ENCODE results near the gene PHF3.

Gene PHF3

DNA sequence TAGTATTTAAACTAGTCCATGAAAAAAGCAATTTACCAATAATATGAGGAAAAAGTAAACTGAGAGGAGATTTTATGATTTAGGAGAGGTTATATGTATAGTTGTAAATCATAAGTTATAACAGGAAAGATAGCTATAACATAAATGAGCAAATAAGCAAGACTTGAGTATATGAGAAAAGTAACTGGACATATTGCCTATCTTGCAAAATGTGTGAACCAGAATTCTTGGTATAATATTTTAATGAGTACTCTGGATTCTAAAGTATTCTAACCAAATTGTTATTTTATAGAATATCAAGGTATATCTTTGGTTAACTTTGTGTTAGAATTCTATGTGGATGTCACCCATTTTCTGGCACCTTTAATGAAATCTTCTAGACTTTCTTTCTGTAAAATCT lies 124.6 kb downstream of the PHF3 start:
- Histone ChIP-seq H3K9me3 (ENCODE audit: control insufficient read depth, insufficient read depth, low read length) (peaks cover 6% of the 10 kb centered on the region; the same call in 1 of the 2 replicates), H3K4me2 (ENCODE audit: low read length) (no peak overlapping the region), H3K27ac (ENCODE audit: low read depth, low read length) (no peak overlapping the region), H3K4me3 (ENCODE audit: low read length) (no peak overlapping the region), H3K79me2 (ENCODE audit: control insufficient read depth, low read length) (no peaks in the 10 kb centered on the region), H3K27me3 (ENCODE audit: control insufficient read depth, low read length) (no peaks in the 10 kb centered on the region), H3F3A (ENCODE audit: control insufficient read depth, insufficient read depth) (no peaks in the 10 kb centered on the region), H4K20me1 (ENCODE audit: control insufficient read depth, insufficient read depth, low read depth, low read length) (no peaks in the 10 kb centered on the region), H3K4me1 (ENCODE audit: control insufficient read depth, low read length) (peaks cover 7% of the 10 kb centered on the region; the same call in 1 of the 2 replicates), H3K36me3 (ENCODE audit: control insufficient read depth, low read length) (no peaks in the 10 kb centered on the region), H3K9me2 (replicated peaks; ENCODE audit: control insufficient read depth, low read length) (no peaks in the 10 kb centered on the region)
- no peak for TF ChIP-seq EZH2phosphoT487 (IDR thresholded peaks at IDR 0.05; ENCODE audit: borderline replicate concordance, low read length)
- TF ChIP-seq, protein P1, sequence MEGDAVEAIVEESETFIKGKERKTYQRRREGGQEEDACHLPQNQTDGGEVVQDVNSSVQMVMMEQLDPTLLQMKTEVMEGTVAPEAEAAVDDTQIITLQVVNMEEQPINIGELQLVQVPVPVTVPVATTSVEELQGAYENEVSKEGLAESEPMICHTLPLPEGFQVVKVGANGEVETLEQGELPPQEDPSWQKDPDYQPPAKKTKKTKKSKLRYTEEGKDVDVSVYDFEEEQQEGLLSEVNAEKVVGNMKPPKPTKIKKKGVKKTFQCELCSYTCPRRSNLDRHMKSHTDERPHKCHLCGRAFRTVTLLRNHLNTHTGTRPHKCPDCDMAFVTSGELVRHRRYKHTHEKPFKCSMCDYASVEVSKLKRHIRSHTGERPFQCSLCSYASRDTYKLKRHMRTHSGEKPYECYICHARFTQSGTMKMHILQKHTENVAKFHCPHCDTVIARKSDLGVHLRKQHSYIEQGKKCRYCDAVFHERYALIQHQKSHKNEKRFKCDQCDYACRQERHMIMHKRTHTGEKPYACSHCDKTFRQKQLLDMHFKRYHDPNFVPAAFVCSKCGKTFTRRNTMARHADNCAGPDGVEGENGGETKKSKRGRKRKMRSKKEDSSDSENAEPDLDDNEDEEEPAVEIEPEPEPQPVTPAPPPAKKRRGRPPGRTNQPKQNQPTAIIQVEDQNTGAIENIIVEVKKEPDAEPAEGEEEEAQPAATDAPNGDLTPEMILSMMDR (IDR thresholded peaks at IDR 0.05; ENCODE audit: low read depth, low read length, poor library complexity, severe bottlenecking) = no peak

DNA sequence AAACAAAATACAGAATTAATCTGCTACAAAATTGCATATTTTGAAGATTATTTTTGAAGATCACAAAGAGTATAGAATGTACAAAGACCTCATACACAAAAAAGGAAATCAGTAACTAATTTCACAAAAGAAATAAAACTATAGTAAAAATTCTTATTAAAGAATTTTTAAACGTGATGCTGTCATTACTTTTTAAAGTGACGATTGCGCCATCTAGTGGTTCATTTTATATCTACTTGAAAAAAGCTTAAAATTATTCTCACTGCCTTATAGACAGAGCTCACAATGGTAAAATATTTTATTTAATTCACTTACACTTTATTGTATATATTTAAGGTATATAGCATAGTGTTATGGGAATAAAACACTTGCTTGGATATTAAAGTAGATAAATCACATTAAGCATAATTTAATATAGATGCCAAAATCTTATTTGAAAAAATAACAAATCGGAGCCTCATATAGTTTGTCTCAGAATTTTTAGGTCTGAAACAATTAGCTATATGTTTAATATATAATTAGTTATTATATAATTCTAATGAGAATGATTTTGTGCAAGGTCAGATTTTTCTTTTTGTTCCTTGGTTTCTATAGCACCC lies 128.8 kb downstream of the PHF3 start:
- Histone ChIP-seq H3K27me3 (ENCODE audit: control insufficient read depth, low read length) (no peaks in the 10 kb centered on the region), H3K9me2 (replicated peaks; ENCODE audit: control insufficient read depth, low read length) (no peaks in the 10 kb centered on the region), H4K20me1 (ENCODE audit: control insufficient read depth, insufficient read depth, low read depth, low read length) (no peaks in the 10 kb centered on the region), H3K4me1 (ENCODE audit: control insufficient read depth, low read length) (peaks cover 4% of the 10 kb centered on the region; the same call in 1 of the 2 replicates), H3F3A (ENCODE audit: control insufficient read depth, insufficient read depth) (no peaks in the 10 kb centered on the region; the same call in 1 of the 2 replicates), H3K79me2 (ENCODE audit: control insufficient read depth, low read length) (no peaks in the 10 kb centered on the region), H3K36me3 (ENCODE audit: control insufficient read depth, low read length) (no peaks in the 10 kb centered on the region), H3K4me3 (ENCODE audit: low read length) (no peak overlapping the region), H3K27ac (ENCODE audit: low read depth, low read length) (no peak overlapping the region), H3K4me2 (ENCODE audit: low read length) (no peak overlapping the region), H3K9me3 (ENCODE audit: control insufficient read depth, insufficient read depth, low read length) (no peaks in the 10 kb centered on the region)
- TF ChIP-seq, protein P1 (IDR thresholded peaks at IDR 0.05; ENCODE audit: low read depth, low read length, poor library complexity, severe bottlenecking) = no peak
- TF ChIP-seq EZH2phosphoT487 (IDR thresholded peaks at IDR 0.05; ENCODE audit: borderline replicate concordance, low read length) = no peak

Measured in DOHH2 (cell line).